SU-DHL-6 (cell line): ENCODE measurements around the gene KCTD17.

Experiments
- H2AFZ ChIP-seq: fragments of 200-600 bp; sonication (generic); 2 replicates; pipeline ENCODE4 v1.6.1; 2014; ENCODE audit warnings: low read depth, mild to moderate bottlenecking, moderate library complexity, mixed read lengths, antibody characterized with exemption, low read length; ENCODE audit not compliant: severe bottlenecking
- H3F3A ChIP-seq: fragments of 200-600 bp; shearing (Covaris generic); 2 replicates; pipeline ENCODE4 v1.6.0; 2016; ENCODE audit warnings: antibody characterized with exemption, mild to moderate bottlenecking; ENCODE audit not compliant: insufficient read depth
- H3K27ac ChIP-seq: fragments of 200-600 bp; sonication (generic); 2 replicates; pipeline ENCODE4 v1.5.1; 2016; ENCODE audit warnings: low read depth, mild to moderate bottlenecking, low read length, moderate library complexity, mixed read lengths
- H3K27me3 ChIP-seq: fragments of 200-600 bp; sonication (generic), shearing (Covaris generic); 2 replicates; pipeline ENCODE4 v1.6.0; 2014; ENCODE audit warnings: mild to moderate bottlenecking, low read length
- H3K36me3 ChIP-seq: fragments of 200-600 bp; sonication (generic); 2 replicates; pipeline ENCODE4 v1.6.1; 2014; ENCODE audit warnings: mild to moderate bottlenecking, low read length, mixed read lengths
- H3K4me2 ChIP-seq: fragments of 300-600, 200-600 bp; shearing (Covaris generic), sonication (generic); 2 replicates; pipeline ENCODE4 v1.6.0; 2014; ENCODE audit warnings: low read length, low read depth, mild to moderate bottlenecking; ENCODE audit not compliant: poor library complexity, severe bottlenecking
- H3K4me3 ChIP-seq: fragments of 200-600 bp; sonication (generic); 2 replicates; pipeline ENCODE4 v1.5.1; 2014; ENCODE audit warnings: antibody characterized with exemption, low read length, mild to moderate bottlenecking, mixed read lengths; ENCODE audit not compliant: insufficient read depth, poor library complexity, severe bottlenecking
- H3K79me2 ChIP-seq: fragments of 200-600 bp; sonication (generic); 2 replicates; pipeline ENCODE4 v1.6.1; 2014; ENCODE audit warnings: mild to moderate bottlenecking, low read length, moderate library complexity; ENCODE audit not compliant: insufficient read depth
- H3K9ac ChIP-seq: fragments of 200-600 bp; sonication (generic); 2 replicates; pipeline ENCODE4 v1.7.0; 2014; ENCODE audit warnings: mild to moderate bottlenecking, low read length
- H3K9me2 ChIP-seq: fragments of 200-600 bp; sonication (generic); replicated peaks from 2 replicates; pipeline ENCODE4 v1.6.1; 2014; ENCODE audit warnings: low read length; ENCODE audit not compliant: insufficient read depth
- H3K9me3 ChIP-seq: fragments of 200-600 bp; sonication (generic); 2 replicates; pipeline ENCODE4 v1.6.1; 2014; ENCODE audit warnings: low read length, mixed read lengths; ENCODE audit not compliant: insufficient read depth
- H4K20me1 ChIP-seq: fragments of 200-600 bp; sonication (generic); 2 replicates; pipeline ENCODE4 v1.6.1; 2014; ENCODE audit warnings: low read depth, mild to moderate bottlenecking, antibody characterized with exemption, low read length, moderate library complexity, mixed read lengths
- EZH2phosphoT487 ChIP-seq: fragments of 200-600 bp; sonication (generic), shearing (Covaris generic); conservative IDR thresholded peaks from 2 replicates; pipeline ENCODE4 v1.6.1; 2018; ENCODE audit warnings: mild to moderate bottlenecking, antibody characterized with exemption, low read length, moderate library complexity, mixed read lengths
- TF ChIP-seq, protein P1 (sequence below): fragments of 200-600 bp; sonication (generic); IDR thresholded peaks from one replicate; pipeline ENCODE4 v1.5.1; 2017; ENCODE audit warnings: antibody characterized with exemption, mild to moderate bottlenecking, low read length, moderate library complexity; ENCODE audit not compliant: insufficient read depth, poor library complexity, severe bottlenecking

The KCTD17 gene

DNA sequence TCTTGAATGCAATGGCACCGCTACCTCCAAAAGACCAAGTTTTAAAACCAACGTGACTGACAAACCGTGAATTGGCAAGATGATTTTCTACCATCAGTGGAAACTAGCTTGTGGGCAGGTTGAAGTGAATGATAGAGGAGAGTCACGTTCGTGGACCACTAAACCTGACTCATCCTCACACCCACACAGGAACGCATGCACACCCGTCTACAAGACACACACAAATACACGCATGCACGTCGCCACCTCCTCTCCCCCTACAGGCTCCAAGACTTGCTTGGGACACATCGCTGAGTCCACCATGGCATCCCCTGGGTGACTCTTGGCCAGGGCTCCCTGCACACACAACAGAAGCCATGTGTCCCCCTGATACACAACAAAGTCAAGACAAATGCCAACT lies 43.6 kb downstream of the KCTD17 start:
- Histone ChIP-seq H3K27me3 (no peaks in the 10 kb centered on the region), H3F3A (no peaks in the 10 kb centered on the region), H3K79me2 (no peaks in the 10 kb centered on the region)

DNA sequence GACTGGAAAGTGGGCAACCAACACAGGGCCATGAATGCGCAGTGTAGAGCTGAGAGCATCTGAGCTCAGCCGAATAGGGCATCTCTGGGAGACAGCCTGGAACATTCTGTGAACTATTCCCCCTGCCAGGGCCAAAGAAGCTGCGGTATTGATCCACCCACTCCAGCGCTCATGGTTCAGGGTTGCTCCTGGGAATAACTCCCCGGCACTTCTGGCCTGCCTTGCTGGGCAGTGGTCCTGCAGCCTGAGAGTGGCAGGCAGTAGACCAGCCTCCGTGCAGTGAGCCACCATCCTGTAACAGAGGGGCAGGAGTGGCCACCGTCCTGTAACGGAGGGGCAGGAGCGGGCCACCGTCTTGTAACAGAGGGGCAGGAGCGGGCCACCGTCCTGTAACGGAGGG lies 45.8 kb downstream of the KCTD17 start:
- H3K79me2 ChIP-seq, result no peaks in the 10 kb centered on the region
- no peak for TF ChIP-seq EZH2phosphoT487
- TF ChIP-seq, protein P1, sequence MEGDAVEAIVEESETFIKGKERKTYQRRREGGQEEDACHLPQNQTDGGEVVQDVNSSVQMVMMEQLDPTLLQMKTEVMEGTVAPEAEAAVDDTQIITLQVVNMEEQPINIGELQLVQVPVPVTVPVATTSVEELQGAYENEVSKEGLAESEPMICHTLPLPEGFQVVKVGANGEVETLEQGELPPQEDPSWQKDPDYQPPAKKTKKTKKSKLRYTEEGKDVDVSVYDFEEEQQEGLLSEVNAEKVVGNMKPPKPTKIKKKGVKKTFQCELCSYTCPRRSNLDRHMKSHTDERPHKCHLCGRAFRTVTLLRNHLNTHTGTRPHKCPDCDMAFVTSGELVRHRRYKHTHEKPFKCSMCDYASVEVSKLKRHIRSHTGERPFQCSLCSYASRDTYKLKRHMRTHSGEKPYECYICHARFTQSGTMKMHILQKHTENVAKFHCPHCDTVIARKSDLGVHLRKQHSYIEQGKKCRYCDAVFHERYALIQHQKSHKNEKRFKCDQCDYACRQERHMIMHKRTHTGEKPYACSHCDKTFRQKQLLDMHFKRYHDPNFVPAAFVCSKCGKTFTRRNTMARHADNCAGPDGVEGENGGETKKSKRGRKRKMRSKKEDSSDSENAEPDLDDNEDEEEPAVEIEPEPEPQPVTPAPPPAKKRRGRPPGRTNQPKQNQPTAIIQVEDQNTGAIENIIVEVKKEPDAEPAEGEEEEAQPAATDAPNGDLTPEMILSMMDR, result no peak
- no peaks in the 10 kb centered on the region for H3K36me3 ChIP-seq
- H3K27ac ChIP-seq, result no peak overlapping the region
- H2AFZ ChIP-seq, result no peak overlapping the region
- no peaks in the 10 kb centered on the region for H4K20me1 ChIP-seq
- no peaks in the 10 kb centered on the region for H3F3A ChIP-seq
- no peaks in the 10 kb centered on the region for H3K27me3 ChIP-seq
- H3K9ac ChIP-seq, result no peak overlapping the region
- H3K9me3 ChIP-seq, result no peaks in the 10 kb centered on the region
- H3K4me3 ChIP-seq, result no peak overlapping the region
- no peaks in the 10 kb centered on the region for H3K9me2 ChIP-seq
- no peak overlapping the region for H3K4me2 ChIP-seq

More for the DNA sequence above, 43.6 kb downstream of the KCTD17 start:
- no peaks in the 10 kb centered on the region for H3K36me3 ChIP-seq
- H2AFZ ChIP-seq, result no peak overlapping the region
- H3K9me2 ChIP-seq, result no peaks in the 10 kb centered on the region
- no peaks in the 10 kb centered on the region for H4K20me1 ChIP-seq
- no peak overlapping the region for H3K4me3 ChIP-seq
- H3K4me2 ChIP-seq, result no peak overlapping the region
- no peak overlapping the region for H3K27ac ChIP-seq
- no peaks in the 10 kb centered on the region for H3K9me3 ChIP-seq
- no peak overlapping the region for H3K9ac ChIP-seq
- TF ChIP-seq EZH2phosphoT487, result no peak
- TF ChIP-seq, protein P1, result no peak

DNA sequence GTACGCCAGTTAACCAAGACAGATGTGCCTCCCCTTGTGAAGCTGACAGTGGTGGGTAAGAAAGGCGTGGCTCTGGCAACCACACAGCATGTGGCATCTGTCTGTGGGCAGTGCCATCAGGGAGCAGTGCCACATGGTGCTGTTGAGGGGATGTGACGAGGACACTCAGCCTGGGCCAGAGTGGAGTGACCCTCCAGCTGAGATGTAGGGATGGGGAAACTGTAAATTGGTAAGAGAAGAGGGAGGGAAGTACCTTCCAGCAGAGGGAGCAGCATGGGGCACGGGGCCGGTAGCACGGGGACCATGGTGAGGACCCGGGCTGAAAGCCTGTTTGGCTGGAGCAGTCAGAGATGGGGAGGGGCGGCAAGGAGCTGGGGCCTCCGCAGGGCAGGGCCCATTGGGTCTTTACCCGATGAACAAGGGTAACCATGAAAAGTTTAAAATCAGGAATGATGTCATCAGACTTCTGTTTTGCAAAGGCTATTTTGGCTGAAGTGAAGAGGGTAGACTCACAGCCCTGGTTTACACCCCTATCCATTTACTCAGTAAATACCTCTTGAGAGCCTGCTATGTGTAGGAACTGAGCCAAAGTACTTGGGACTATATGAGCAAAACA lies 47.5 kb downstream of the KCTD17 start:
- Histone ChIP-seq H3K9me2 (no peaks in the 10 kb centered on the region), H3K4me2 (no peak overlapping the region), H2AFZ (no peak overlapping the region), H4K20me1 (no peaks in the 10 kb centered on the region), H3K4me3 (no peak overlapping the region), H3K9me3 (no peaks in the 10 kb centered on the region), H3K36me3 (no peaks in the 10 kb centered on the region), H3K27me3 (no peaks in the 10 kb centered on the region), H3K79me2 (no peaks in the 10 kb centered on the region), H3F3A (no peaks in the 10 kb centered on the region), H3K9ac (no peak overlapping the region), H3K27ac (no peak overlapping the region)
- TF ChIP-seq, protein P1, result no peak
- TF ChIP-seq EZH2phosphoT487, result no peak
